Left ventricle myocardium inferior (tissue), 1 donor: ENCODE data around the gene PAX9. TPM values are rescaled to one million over a fixed set of nuclear protein-coding genes. Genes with fewer than 3 reads are reported as not detected.

Experiments
- DNase-seq: peaks from one replicate; pipeline ENCODE4 v3.0.0-alpha.2; 2020
- H3K27ac ChIP-seq: fragments of 200-600 bp; replicated peaks from 2 replicates; pipeline ENCODE4 v1.8.0; 2021
- H3K27me3 ChIP-seq: fragments of 200-600 bp; 2 replicates; pipeline ENCODE4 v1.8.0; 2021; ENCODE audit warnings: low read depth
- H3K36me3 ChIP-seq: fragments of 200-600 bp; 2 replicates; pipeline ENCODE4 v1.8.0; 2021
- H3K4me1 ChIP-seq: fragments of 200-600 bp; 2 replicates; pipeline ENCODE4 v1.8.0; 2021
- H3K4me3 ChIP-seq: fragments of 200-600 bp; 2 replicates; pipeline ENCODE4 v1.8.0; 2021; ENCODE audit warnings: mild to moderate bottlenecking, moderate library complexity
- H3K9me3 ChIP-seq: fragments of 200-600 bp; replicated peaks from 2 replicates; pipeline ENCODE4 v1.8.0; 2021
- CTCF ChIP-seq: fragments of 200-600 bp; IDR thresholded peaks from 2 replicates; pipeline ENCODE4 v1.8.0; 2021; ENCODE audit warnings: antibody characterized with exemption, mild to moderate bottlenecking, borderline replicate concordance
- intact Hi-C: fragments of 100-400 bp; cut with micrococcal nuclease; formaldehyde crosslinking; loops from one replicate; pipeline ENCODE4 v1.11.0; 2022
- total RNA-seq: library from RNA; stranded (reverse); fragmentation: NEBNext Ultra II Directional; extraction: Animal tissue kit (Norgen Biotek cat#: 25700); gene quantifications from one replicate; pipeline ENCODE4 v1.2.1, GENCODE V29; 2021
- donor health status: DM: no; HTN: yes; CAD: no; lungs with severe emphysema.

PAX9 gene
- total RNA-seq, 1 donor from 2014 or later, result not detected

GRCh38 chr14:36718216-36718615 lies 56.6 kb downstream of the PAX9 start:
- DNase-seq, result no peak
- H3K9me3 ChIP-seq, result no peaks in the 10 kb centered on the region
- H3K36me3 ChIP-seq, result no peaks in the 10 kb centered on the region
- H3K27me3 ChIP-seq, result peaks cover 20% of the 10 kb centered on the region
- no peak overlapping the region for H3K27ac ChIP-seq
- no peak for TF ChIP-seq CTCF
- intact Hi-C loops, result no loop called here
- no peak overlapping the region for H3K4me3 ChIP-seq
- no peaks in the 10 kb centered on the region for H3K4me1 ChIP-seq

DNA sequence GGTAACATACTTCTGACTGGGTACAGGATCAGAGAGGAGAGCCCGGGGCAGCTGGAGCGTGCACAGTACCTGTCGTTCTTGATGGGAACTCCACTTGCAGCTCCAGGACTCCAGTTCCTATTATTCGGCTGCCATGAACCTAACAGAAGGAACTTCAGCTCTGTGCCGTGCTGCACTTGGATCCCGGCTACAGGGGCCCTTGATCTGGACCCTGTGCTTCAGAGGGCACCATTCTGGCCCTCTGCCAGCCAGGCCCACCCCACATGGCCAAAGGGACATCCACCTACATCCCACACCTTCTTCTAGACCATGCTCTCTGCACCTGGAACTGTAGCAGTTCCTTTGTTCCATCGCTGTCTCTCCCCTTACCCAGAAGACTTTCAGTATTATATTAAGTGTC lies 58.2 kb downstream of the PAX9 start:
- no peak for TF ChIP-seq CTCF
- Histone ChIP-seq H3K9me3 (no peaks in the 10 kb centered on the region), H3K36me3 (no peaks in the 10 kb centered on the region), H3K27me3 (peaks cover 25% of the 10 kb centered on the region), H3K4me1 (no peaks in the 10 kb centered on the region), H3K27ac (no peak overlapping the region), H3K4me3 (no peak overlapping the region)
- DNase-seq, result no peak
- intact Hi-C loops, result no loop called here

GRCh38 chr14:36720657-36721056 lies 59.0 kb downstream of the PAX9 start:
- Histone ChIP-seq H3K36me3 (no peaks in the 10 kb centered on the region), H3K27me3 (peaks cover 25% of the 10 kb centered on the region), H3K4me1 (no peaks in the 10 kb centered on the region), H3K27ac (no peak overlapping the region), H3K4me3 (no peak overlapping the region), H3K9me3 (no peaks in the 10 kb centered on the region)
- TF ChIP-seq CTCF, result no peak
- DNase-seq, result no peak
- intact Hi-C loops, result no loop called here

DNA sequence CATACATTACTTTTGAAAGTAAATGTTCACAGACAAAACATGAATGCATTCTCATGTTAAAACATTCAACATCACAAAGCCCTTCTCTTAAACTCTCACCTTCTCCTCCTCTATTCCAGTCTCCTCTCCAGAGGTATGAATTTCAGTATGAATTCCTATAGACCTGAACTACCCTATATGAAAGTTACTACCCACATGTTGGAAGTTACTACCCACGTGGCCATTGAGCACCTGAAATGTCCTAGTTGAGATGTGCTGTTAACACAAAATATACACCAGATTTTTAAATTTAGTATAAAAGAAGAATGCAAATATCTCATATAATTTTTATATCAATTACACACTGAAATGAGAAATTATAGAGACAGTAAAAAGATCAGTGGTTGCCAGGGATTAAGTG lies 60.2 kb downstream of the PAX9 start:
- no peak for TF ChIP-seq CTCF
- Histone ChIP-seq H3K9me3 (no peaks in the 10 kb centered on the region), H3K27ac (no peak overlapping the region), H3K4me3 (no peak overlapping the region), H3K4me1 (no peaks in the 10 kb centered on the region), H3K36me3 (no peaks in the 10 kb centered on the region), H3K27me3 (peaks cover 25% of the 10 kb centered on the region)
- no peak for DNase-seq
- intact Hi-C loops, result no loop called here

DNA sequence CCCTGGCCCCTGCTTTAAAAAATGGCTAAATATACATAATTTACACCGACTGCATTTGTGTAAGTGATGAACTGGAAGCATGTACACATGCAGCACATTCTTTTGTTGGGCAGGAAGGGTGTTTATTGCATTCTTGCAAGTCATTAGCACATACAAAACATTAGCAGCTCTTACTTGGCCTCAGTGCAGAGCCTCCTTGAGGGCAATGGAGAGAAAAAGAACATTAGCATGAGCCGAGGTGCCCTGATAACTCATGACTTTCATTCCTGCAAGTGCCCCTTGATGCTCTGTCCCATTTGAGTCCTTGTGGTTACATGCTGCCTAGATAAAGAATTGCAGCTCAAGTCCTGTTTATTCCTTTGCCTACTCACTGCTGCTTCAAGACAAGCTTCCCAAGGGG lies 61.9 kb downstream of the PAX9 start:
- no peak for DNase-seq
- H3K4me3 ChIP-seq, result no peak overlapping the region
- H3K27me3 ChIP-seq, result peaks cover 27% of the 10 kb centered on the region
- intact Hi-C loops, result no loop called here
- no peak overlapping the region for H3K27ac ChIP-seq
- H3K36me3 ChIP-seq, result no peaks in the 10 kb centered on the region
- no peak for TF ChIP-seq CTCF
- no peaks in the 10 kb centered on the region for H3K9me3 ChIP-seq
- no peaks in the 10 kb centered on the region for H3K4me1 ChIP-seq

GRCh38 chr14:36724162-36724561 lies 62.5 kb downstream of the PAX9 start:
- H3K9me3 ChIP-seq, result no peaks in the 10 kb centered on the region
- no peak overlapping the region for H3K4me3 ChIP-seq
- H3K27ac ChIP-seq, result no peak overlapping the region
- H3K36me3 ChIP-seq, result no peaks in the 10 kb centered on the region
- H3K4me1 ChIP-seq, result no peaks in the 10 kb centered on the region
- peaks cover 22% of the 10 kb centered on the region for H3K27me3 ChIP-seq
- DNase-seq, result no peak
- TF ChIP-seq CTCF, result no peak
- intact Hi-C loops, result no loop called here
